ENCODE data around the gene SLC25A39.

DNA sequence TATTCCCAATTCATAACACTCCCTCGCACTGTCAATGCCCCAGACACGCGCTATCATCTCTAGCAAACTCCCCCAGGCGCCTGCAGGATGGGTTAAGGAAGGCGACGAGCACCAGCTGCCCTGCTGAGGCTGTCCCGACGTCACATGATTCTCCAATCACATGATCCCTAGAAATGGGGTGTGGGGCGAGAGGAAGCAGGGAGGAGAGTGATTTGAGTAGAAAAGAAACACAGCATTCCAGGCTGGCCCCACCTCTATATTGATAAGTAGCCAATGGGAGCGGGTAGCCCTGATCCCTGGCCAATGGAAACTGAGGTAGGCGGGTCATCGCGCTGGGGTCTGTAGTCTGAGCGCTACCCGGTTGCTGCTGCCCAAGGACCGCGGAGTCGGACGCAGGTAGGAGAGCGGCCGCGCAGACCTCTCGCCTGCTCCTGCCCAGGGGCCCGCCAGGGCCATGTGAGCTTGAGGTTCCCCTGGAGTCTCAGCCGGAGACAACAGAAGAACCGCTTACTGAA, 20.4 kb upstream of the SLC25A39 start, which contains the start of gene GRN:
- TF ChIP-seq, protein P1, sequence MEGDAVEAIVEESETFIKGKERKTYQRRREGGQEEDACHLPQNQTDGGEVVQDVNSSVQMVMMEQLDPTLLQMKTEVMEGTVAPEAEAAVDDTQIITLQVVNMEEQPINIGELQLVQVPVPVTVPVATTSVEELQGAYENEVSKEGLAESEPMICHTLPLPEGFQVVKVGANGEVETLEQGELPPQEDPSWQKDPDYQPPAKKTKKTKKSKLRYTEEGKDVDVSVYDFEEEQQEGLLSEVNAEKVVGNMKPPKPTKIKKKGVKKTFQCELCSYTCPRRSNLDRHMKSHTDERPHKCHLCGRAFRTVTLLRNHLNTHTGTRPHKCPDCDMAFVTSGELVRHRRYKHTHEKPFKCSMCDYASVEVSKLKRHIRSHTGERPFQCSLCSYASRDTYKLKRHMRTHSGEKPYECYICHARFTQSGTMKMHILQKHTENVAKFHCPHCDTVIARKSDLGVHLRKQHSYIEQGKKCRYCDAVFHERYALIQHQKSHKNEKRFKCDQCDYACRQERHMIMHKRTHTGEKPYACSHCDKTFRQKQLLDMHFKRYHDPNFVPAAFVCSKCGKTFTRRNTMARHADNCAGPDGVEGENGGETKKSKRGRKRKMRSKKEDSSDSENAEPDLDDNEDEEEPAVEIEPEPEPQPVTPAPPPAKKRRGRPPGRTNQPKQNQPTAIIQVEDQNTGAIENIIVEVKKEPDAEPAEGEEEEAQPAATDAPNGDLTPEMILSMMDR (IDR thresholded peaks at IDR 0.05): peak in 1 of 3 experiments; percentile 30
- peak; percentile 94 to 97 for TF ChIP-seq POLR2AphosphoS5 (IDR thresholded peaks at IDR 0.05; ENCODE audit: insufficient read depth in 1 of 2, low read depth in 1 of 2)

Measured in vagina (tissue), 2 donors.